Esophagus squamous epithelium (tissue), 5 donors: ENCODE data around the gene MAPRE3. TPM values are rescaled to one million over a fixed set of nuclear protein-coding genes. Genes with fewer than 3 reads are reported as not detected.

Source experiments
- DNase-seq: peaks from one replicate; lab custom pipeline; 2025; lab: John Stamatoyannopoulos, UW
- H3K27ac ChIP-seq, 4 donors: fragments of 200-600 bp; sonication (generic); one replicate each; pipeline ENCODE4 v1.5.1; 2016 to 2019; ENCODE audit warnings: mild to moderate bottlenecking in 1 of 4
- H3K27me3 ChIP-seq, 4 donors: fragments of 200-600 bp; sonication (generic); 1 replicate in 3 of 4; 2 replicates in 1 of 4; pipeline versions ENCODE4 v1.5.1 to v1.6.0; 2017 to 2021; ENCODE audit warnings: antibody characterized with exemption in 1 of 4
- H3K36me3 ChIP-seq, 3 donors: fragments of 200-600 bp; sonication (generic); one replicate each; pipeline ENCODE4 v1.5.1; 2016 to 2019
- H3K4me1 ChIP-seq, 3 donors: fragments of 200-600 bp; sonication (generic); one replicate each; pipeline ENCODE4 v1.5.1; 2017 to 2019
- H3K4me3 ChIP-seq, 4 donors: fragments of 200-600 bp; sonication (generic); 1 replicate in 3 of 4; 2 replicates in 1 of 4; pipeline ENCODE4 v1.5.1; 2016 to 2019; ENCODE audit warnings: mild to moderate bottlenecking in 2 of 4, moderate library complexity in 1 of 4
- H3K9me3 ChIP-seq, 3 donors: fragments of 200-600 bp; sonication (generic); one replicate each; pipeline ENCODE4 v1.5.1; 2016 to 2019
- CTCF ChIP-seq, 6 experiments: fragments of 450-650 bp in 4 of 6; fragments of 200-600 bp in 2 of 6; sonication (generic) in 2 of 6; IDR thresholded peaks; one replicate each; pipeline ENCODE4 v1.5.1; 2016 to 2019; ENCODE audit warnings: antibody characterized with exemption in 6 of 6, mild to moderate bottlenecking in 4 of 6, moderate library complexity in 4 of 6
- POLR2A ChIP-seq, 4 donors: fragments of 450-650 bp; IDR thresholded peaks; one replicate each; pipeline ENCODE4 v1.6.1; 2017; ENCODE audit warnings: antibody characterized with exemption in 4 of 4, mild to moderate bottlenecking in 4 of 4, moderate library complexity in 3 of 4
- WGBS, 2 donors: methylation state at CpG; one replicate each; pipeline ENCODE4 v1.1.5; 2018; 5-methylcytosine and 5-hydroxymethylcytosine counted together
- intact Hi-C: fragments of 100-400 bp; cut with DNase I; formaldehyde crosslinking; loops from one replicate; pipeline ENCODE4 v1.15.0; 2022
- total RNA-seq, 4 donors: library from RNA; depleted of rRNA; stranded (reverse); fragments of >200 nt; gene quantifications; one replicate each; pipeline ENCODE4 v1.1.0, GENCODE V29; 2016
- donor health status: DM: yes; HTN: yes; CAD: no.

MAPRE3 gene
- total RNA-seq, 4 donors from 2014 or later, result 4.4 to 7.6 (median 5.2) TPM

- Histone ChIP-seq H3K27me3 (no peaks in the 10 kb centered on the region), H3K9me3 (no peaks in the 10 kb centered on the region), H3K27ac (no peak overlapping the region), H3K4me1 (peaks cover 0 to 20% (median 9%) of the 10 kb centered on the region in 3 donors), H3K36me3 (peaks cover 4 to 71% (median 10%) of the 10 kb centered on the region in 3 donors), H3K4me3 (no peak overlapping the region)
- intact Hi-C loops, result no loop called here
- DNase-seq, result no peak
- 71 to 100% methylated on average over 1 to 11 of the region's 18 CpGs for WGBS, 2 donors
- TF ChIP-seq CTCF (IDR thresholded peaks at IDR 0.05), result no peak
- no peak for TF ChIP-seq POLR2A (IDR thresholded peaks at IDR 0.05)
Measured at GRCh38 chr2:27024188-27024587, 53.8 kb downstream of the MAPRE3 start.

GRCh38 chr2:27024812-27025211, 54.4 kb downstream of the MAPRE3 start:
- H3K27me3 ChIP-seq, result no peaks in the 10 kb centered on the region
- 80 to 83% methylated on average over 7 to 11 of the region's 12 CpGs for WGBS, 2 donors
- no peak for DNase-seq
- intact Hi-C loops, result no loop called here
- no peak for TF ChIP-seq POLR2A (IDR thresholded peaks at IDR 0.05)
- TF ChIP-seq CTCF (IDR thresholded peaks at IDR 0.05), result no peak
- no peak overlapping the region for H3K27ac ChIP-seq
- peaks cover 4 to 78% (median 10%) of the 10 kb centered on the region in 3 donors for H3K36me3 ChIP-seq
- H3K4me3 ChIP-seq, result no peak overlapping the region
- H3K4me1 ChIP-seq, result peaks cover 0 to 20% (median 9%) of the 10 kb centered on the region in 3 donors
- H3K9me3 ChIP-seq, result no peaks in the 10 kb centered on the region

- peaks cover 4 to 83% (median 10%) of the 10 kb centered on the region in 3 donors for H3K36me3 ChIP-seq
- TF ChIP-seq POLR2A (IDR thresholded peaks at IDR 0.05) (no peak), CTCF (IDR thresholded peaks at IDR 0.05) (no peak)
- intact Hi-C loops, result no loop called here
- 80 to 95% methylated on average over 1 to 7 of the region's 13 CpGs for WGBS, 2 donors
- no peak overlapping the region for H3K4me3 ChIP-seq
- DNase-seq, result no peak
- no peaks in the 10 kb centered on the region for H3K9me3 ChIP-seq
- H3K27ac ChIP-seq, result no peak overlapping the region
- peaks cover 0 to 20% (median 9%) of the 10 kb centered on the region in 3 donors for H3K4me1 ChIP-seq
- H3K27me3 ChIP-seq, result no peaks in the 10 kb centered on the region
Measured at GRCh38 chr2:27025281-27025800, 54.9 kb downstream of the MAPRE3 start.

- intact Hi-C loops, result no loop called here
- no peak for DNase-seq
- WGBS, 2 donors, result 89 to 91% methylated on average over 14 to 20 of the region's 24 CpGs
- Histone ChIP-seq H3K9me3 (no peaks in the 10 kb centered on the region), H3K4me1 (peaks cover 0 to 11% (median 9%) of the 10 kb centered on the region in 3 donors), H3K27me3 (no peaks in the 10 kb centered on the region), H3K4me3 (no peak overlapping the region), H3K27ac (no peak overlapping the region), H3K36me3 (peaks cover 4 to 86% (median 10%) of the 10 kb centered on the region in 3 donors)
- TF ChIP-seq POLR2A (IDR thresholded peaks at IDR 0.05) (no peak), CTCF (IDR thresholded peaks at IDR 0.05) (no peak)
Measured at GRCh38 chr2:27025861-27026851, 55.7 kb downstream of the MAPRE3 start.

- H3K27me3 ChIP-seq, result no peaks in the 10 kb centered on the region
- H3K4me3 ChIP-seq, result no peak overlapping the region
- DNase-seq, result no peak
- peaks cover 4 to 83% (median 10%) of the 10 kb centered on the region in 3 donors for H3K36me3 ChIP-seq
- no peaks in the 10 kb centered on the region for H3K9me3 ChIP-seq
- WGBS, 2 donors, result 100% methylated on average over 2 of the region's 10 CpGs; no CpG with 5 or more reads in 1 of the 2 donors
- intact Hi-C loops, result no loop called here
- no peak overlapping the region for H3K27ac ChIP-seq
- TF ChIP-seq POLR2A (IDR thresholded peaks at IDR 0.05) (no peak), CTCF (IDR thresholded peaks at IDR 0.05) (no peak)
- peaks cover 0 to 9% (median 4%) of the 10 kb centered on the region in 3 donors for H3K4me1 ChIP-seq
Measured at GRCh38 chr2:27027211-27027651, 56.8 kb downstream of the MAPRE3 start.
